ENCODE results near the gene CLCN3. TPM values are rescaled to one million over a fixed set of nuclear protein-coding genes. Genes with fewer than 3 reads are reported as not detected.
"Not testable (repeated sequence)": the region's sequence is repeated elsewhere in the genome, so short reads cannot be mapped to it uniquely, and the experiment has no call there.

Gene CLCN3
- total RNA-seq, 1 donor: 6.2 TPM

- DNase-seq (ENCODE audit: low read depth in 2 of 3, low spot score in 2 of 3): not testable (repeated sequence)
Observed at GRCh38 chr4:169678951-169679591, 58.7 kb downstream of the CLCN3 start.

GRCh38 chr4:169682372-169683047, 62.1 kb downstream of the CLCN3 start:
- DNase-seq (ENCODE audit: low read depth in 2 of 3, low spot score in 2 of 3): no peak

DNA sequence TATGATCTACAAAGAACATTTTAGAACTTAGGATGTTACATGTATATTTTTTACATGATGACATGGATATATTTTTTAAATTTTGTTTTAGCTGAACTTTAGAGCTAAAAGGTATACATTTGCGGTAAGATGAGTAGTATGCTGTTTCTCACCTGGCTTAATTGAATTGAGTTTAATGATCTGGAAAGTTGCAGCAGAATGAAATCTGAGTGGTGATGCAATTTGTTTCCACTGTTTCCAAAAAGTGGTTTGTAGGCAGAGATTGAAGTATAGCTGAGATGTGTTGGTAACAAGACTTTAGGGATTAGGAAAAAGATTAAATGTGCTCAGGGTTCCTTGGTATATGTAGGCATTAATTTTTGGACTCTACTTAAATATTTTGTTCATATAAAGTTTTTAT, 69.3 kb downstream of the CLCN3 start:
- no peak for DNase-seq (ENCODE audit: low read depth in 2 of 3, low spot score in 2 of 3)

DNA sequence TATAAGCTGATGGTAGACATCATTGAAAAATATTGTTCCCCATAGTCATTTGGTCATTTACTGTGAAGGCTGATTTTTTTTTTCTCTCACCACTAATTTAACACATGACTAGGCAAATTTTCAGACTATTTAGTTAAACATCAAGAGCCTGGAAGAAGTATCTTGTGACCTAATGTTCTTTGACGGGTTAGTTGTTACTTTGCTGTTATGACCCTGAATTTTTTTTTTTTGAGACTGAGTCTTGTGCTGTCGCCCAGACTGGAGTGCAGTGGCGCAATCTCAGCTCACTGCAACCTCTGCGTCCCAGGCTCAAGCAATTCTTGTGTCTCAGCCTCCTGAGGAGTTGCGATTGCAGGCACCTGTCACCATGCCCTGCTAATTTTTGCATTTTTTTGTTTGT, 70.4 kb downstream of the CLCN3 start:
- no peak for DNase-seq (ENCODE audit: low read depth in 2 of 3, low spot score in 2 of 3)

DNA sequence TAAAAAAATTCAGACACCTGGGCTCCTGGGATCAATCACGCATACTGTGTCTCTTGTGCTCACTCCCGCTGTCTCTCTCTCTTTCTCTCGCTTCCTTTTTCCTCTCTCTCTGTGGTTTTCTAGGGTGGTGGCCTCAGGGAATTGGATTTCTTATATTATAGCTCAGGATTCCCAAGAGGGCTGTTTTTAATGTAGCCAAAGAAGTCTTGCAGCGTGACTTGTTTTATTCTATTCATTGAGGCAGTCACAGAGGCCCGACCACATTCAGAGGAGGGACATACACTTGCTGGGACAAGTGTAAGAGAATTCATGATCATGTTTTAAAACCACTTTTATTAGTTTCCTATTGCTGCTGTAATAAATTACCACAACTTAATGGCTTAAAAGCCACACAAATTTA, 78.0 kb downstream of the CLCN3 start:
- no peak for DNase-seq (ENCODE audit: low read depth in 2 of 3, low spot score in 2 of 3)

DNA sequence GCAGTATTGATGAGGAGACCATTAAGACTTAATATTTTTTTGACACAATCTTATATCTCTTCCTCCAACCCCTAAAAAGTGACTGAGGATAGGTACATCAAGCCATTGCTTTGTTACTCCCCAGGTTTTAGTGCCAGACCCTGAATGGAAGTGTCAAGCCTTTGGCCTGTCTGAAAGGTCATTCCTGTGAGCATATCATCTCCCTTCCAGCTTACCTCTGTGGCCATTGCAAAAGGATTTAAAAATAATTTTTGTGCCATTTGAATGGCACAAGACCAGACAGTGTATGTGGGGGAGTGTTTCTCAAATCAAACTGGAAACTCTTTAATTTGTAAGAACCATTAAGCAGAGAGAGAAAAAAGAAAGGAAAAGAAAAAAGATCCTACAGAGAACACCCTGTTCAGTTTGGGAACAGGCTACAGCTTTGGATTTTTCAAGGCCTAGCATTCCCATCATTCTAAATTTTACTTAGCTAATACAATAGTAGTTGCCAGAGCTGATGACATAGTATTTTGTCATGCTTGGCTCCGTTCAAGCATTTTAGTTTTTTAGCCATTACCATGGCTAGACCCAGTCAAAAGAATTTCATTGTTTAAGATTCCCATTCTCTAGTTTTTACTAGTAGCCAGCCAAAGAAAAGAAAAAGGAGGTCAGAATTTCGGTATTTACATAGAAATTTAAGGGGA, 87.7 kb downstream of the CLCN3 start:
- DNase-seq (ENCODE audit: low read depth in 2 of 3, low spot score in 2 of 3): no peak

- DNase-seq (ENCODE audit: low read depth in 2 of 3, low spot score in 2 of 3): no peak
Observed at GRCh38 chr4:169715826-169716225, 95.4 kb downstream of the CLCN3 start.

GRCh38 chr4:169716677-169717076, 96.3 kb downstream of the CLCN3 start:
- no peak for DNase-seq (ENCODE audit: low read depth in 2 of 3, low spot score in 2 of 3)

GRCh38 chr4:169720529-169720928, 100.2 kb downstream of the CLCN3 start:
- no peak for DNase-seq (ENCODE audit: low read depth in 2 of 3, low spot score in 2 of 3)

DNA sequence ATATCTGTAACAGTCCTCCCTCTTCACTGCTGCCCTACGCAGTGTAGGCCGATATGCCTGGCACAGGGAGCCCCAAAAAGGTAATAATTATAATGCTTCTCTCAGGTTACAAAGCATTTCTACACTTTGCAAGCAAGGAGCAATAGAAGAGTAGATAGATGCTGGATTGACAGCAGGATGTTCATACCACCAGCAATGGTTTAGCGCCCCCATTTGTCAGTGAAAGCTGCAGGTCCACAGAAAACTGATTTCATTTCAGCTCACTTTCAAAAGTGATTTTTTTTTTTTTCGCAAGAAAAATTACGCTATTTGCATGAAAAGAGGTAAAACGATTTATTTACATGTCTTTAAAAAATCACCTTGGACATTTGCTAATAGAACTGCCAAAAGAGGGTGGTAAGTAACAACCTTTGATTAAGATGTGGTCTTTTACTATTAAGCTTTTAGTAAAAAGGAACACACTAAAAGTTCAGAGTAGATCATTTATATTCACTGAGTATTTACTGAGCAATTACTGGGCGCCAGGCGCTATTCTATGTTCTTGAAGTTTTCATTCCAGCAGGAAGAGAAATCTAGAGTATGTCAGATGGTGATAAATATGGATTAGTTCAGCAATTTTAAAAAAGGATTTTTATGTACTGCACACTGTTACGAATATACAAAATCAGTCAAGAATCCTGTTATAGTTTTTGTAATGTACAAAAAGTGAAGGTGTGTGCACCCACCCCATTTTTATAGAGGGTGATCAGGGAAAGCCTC, 103.0 kb downstream of the CLCN3 start:
- peak in 2 of 3 donors; percentile 12 to 23 for DNase-seq (ENCODE audit: low read depth in 2 of 3, low spot score in 2 of 3)

DNA sequence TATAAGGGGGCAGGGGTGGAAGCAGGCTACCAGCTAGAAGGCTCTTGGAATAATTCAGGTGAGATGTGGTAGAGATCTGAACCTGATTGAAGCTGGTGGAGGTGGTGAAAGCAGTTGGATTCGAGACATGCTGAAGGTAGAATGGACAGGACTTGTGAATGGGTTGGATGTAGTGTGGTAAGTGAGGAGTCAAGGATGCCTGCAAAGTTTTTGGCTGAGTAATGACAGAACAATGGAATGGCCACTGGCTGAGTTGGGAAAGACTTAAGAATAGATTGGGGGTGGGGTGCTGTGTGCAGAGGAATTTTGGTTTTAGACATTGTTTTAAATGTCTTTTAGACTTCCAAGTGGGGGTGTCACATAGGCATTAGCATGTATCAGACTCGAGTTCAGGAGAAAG, 103.9 kb downstream of the CLCN3 start:
- DNase-seq (ENCODE audit: low read depth in 2 of 3, low spot score in 2 of 3): no peak

DNA sequence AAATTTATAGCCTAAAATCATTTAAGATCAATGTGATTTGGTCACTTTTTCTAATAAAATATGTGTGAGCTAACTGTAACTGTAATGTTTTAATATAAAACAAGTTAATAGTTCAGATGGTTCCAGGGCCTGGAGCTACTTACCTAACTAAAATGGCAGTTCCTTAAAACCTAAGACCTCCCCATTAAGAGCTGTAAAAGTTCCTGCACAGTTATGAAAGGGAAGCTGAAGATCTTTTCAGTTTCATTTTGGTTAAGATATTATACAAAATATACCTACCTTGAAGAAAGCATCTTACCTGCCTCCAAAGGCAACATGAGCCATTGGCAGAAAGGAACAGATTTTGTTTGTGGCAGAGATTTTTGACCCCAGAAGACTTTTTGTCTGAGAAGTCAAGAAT, 107.2 kb downstream of the CLCN3 start:
- no peak for DNase-seq (ENCODE audit: low read depth in 2 of 3, low spot score in 2 of 3)

DNA sequence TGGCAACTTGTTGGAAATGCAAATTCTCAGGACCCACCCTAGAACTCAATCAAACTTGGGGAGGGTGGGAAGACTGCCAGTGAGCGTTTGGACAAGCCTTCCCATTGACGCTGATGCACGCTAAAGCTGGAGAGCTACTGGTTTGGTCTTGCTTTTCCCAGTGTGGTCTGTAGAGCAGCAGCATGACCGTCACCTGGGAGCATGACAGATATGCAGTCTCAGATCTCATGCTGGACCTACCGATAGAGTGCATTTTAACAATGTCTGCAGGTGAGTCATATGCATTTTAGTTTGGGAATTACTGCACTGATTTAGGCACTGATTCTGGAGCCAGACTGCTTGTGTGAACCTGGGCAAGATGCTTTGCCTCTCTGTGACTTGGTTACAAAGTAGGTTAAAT, 110.2 kb downstream of the CLCN3 start:
- no peak for DNase-seq (ENCODE audit: low read depth in 2 of 3, low spot score in 2 of 3)

- not testable (repeated sequence) for DNase-seq (ENCODE audit: low read depth in 2 of 3, low spot score in 2 of 3)
Observed at GRCh38 chr4:169738604-169739003, 118.2 kb downstream of the CLCN3 start.

- DNase-seq (ENCODE audit: low read depth in 2 of 3, low spot score in 2 of 3): no peak
Observed at GRCh38 chr4:169741569-169741968, 121.2 kb downstream of the CLCN3 start.

- no peak for DNase-seq (ENCODE audit: low read depth in 2 of 3, low spot score in 2 of 3)
Observed at GRCh38 chr4:169744601-169745000, 124.2 kb downstream of the CLCN3 start.

DNA sequence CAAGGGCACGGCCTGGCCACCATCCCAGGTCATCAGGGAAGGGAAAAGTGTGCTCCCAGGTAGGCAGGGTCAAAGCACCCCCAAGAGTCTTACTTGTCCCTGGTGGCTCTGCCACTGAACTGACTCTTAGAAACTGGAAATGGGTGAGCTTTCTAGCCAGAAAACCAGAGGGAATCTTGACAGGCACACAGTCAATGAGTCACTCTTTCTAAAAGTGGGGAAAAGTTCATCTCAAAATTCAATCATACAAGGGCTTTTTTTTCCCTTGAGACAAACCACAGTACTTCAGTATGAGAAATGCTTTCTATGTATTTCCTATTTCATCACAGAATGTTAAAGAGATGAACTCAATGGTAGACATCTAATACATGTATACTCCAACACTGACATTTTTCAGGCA, 124.9 kb downstream of the CLCN3 start:
- DNase-seq (ENCODE audit: low read depth in 2 of 3, low spot score in 2 of 3): no peak

- DNase-seq (ENCODE audit: low read depth in 2 of 3, low spot score in 2 of 3): peak in 1 of 3 donors; percentile 8
Observed at GRCh38 chr4:169756971-169757574, 136.7 kb downstream of the CLCN3 start.

- peak; percentile 91 to 94 (median 92) for DNase-seq (ENCODE audit: low read depth in 2 of 3, low spot score in 2 of 3)
Observed at GRCh38 chr4:169757575-169758184, 137.3 kb downstream of the CLCN3 start, which contains the start of gene HPF1. Gene HPF1 (minus strand): TSS chr4:169757944. CDS start chr4:169757877, 67 bp downstream.

GRCh38 chr4:169758401-169758962, 138.1 kb downstream of the CLCN3 start:
- DNase-seq (ENCODE audit: low read depth in 2 of 3, low spot score in 2 of 3): no peak
